GM12891 (cell line): ENCODE results near the gene SYT14.

Experiments
- PAX5 ChIP-seq: IDR thresholded peaks from 2 replicates; pipeline ENCODE4 v1.6.1; 2011; ENCODE audit warnings: low read length, moderate library complexity, mild to moderate bottlenecking; ENCODE audit not compliant: insufficient read depth, severe bottlenecking
- POLR2A ChIP-seq: IDR thresholded peaks from 2 replicates; pipeline ENCODE4 v1.6.1; 2011; ENCODE audit warnings: low read depth, low read length, control low read depth
- POLR2AphosphoS5 ChIP-seq: IDR thresholded peaks from 2 replicates; pipeline ENCODE4 v1.6.1; 2011; ENCODE audit warnings: low read depth, low read length, control low read depth
- POU2F2 ChIP-seq: IDR thresholded peaks from 2 replicates; pipeline ENCODE4 v1.6.1; 2011; ENCODE audit warnings: low read depth, mild to moderate bottlenecking, control low read depth, low read length, moderate library complexity
- SPI1 ChIP-seq: IDR thresholded peaks from 2 replicates; pipeline ENCODE4 v1.6.1; 2011; ENCODE audit warnings: low read depth, low read length, control low read depth
- TAF1 ChIP-seq: IDR thresholded peaks from 2 replicates; pipeline ENCODE4 v1.6.1; 2011; ENCODE audit warnings: low read depth, low read length, control low read depth

DNA sequence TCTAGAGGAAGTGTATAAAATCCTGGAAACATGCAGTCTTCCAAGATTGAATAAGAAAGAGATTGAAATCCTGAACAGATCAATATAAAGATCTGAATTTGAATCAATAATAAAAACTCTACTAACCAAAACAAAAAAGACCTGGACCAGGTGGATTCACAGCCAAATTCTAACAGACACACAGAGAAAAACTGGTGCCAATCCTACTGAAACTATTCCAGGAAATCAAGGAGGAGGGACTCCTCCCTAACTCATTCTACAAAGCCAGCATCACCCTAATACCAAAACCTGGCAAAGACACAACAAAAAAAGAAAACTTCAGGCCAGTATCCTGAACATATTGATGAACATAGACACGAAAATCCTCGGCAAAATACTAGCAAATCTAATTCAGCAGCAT is 58.3 kb downstream of the SYT14 start:
- TF ChIP-seq POLR2A = no peak
- no peak for TF ChIP-seq POLR2AphosphoS5
- TF ChIP-seq POU2F2 = no peak
- TF ChIP-seq TAF1 = no peak
- no peak for TF ChIP-seq SPI1
- no peak for TF ChIP-seq PAX5
